HG02870 (cell line): ENCODE data around the gene DMP1.

ENCODE experiments used
- ATAC-seq: cut with Tn5 transposase; IDR thresholded peaks from one replicate; pipeline ENCODE4 v1.9.1; 2021; ENCODE audit warnings: mild to moderate bottlenecking, moderate library complexity; ENCODE audit not compliant: unreplicated experiment

Gene DMP1, protein sequence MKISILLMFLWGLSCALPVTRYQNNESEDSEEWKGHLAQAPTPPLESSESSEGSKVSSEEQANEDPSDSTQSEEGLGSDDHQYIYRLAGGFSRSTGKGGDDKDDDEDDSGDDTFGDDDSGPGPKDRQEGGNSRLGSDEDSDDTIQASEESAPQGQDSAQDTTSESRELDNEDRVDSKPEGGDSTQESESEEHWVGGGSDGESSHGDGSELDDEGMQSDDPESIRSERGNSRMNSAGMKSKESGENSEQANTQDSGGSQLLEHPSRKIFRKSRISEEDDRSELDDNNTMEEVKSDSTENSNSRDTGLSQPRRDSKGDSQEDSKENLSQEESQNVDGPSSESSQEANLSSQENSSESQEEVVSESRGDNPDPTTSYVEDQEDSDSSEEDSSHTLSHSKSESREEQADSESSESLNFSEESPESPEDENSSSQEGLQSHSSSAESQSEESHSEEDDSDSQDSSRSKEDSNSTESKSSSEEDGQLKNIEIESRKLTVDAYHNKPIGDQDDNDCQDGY

DNA sequence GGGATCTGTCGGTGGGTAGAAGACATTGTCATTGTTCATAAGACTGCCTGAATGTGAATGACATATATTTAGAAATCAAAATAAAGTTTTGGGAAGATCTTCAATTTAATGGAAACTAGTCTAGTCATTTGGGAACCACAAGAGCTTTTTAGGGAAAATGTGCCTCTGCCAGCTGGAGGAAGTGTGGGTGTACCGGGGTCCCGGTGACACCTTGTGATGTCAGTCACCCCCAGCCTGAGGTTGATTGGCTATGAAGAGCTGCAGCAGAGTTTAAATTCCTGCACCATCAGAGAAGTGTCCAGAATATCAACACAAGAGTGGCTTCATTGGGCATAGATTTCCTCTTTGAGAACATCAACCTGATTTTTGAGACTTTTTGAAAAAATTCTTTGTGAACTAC lies at the start of gene DMP1:
DMP1 (plus strand) TSS at position 301 of the 400 bp plus-strand sequence. CDS start 6,213 bp downstream, outside the sequence.
- ATAC-seq, result no peak

DNA sequence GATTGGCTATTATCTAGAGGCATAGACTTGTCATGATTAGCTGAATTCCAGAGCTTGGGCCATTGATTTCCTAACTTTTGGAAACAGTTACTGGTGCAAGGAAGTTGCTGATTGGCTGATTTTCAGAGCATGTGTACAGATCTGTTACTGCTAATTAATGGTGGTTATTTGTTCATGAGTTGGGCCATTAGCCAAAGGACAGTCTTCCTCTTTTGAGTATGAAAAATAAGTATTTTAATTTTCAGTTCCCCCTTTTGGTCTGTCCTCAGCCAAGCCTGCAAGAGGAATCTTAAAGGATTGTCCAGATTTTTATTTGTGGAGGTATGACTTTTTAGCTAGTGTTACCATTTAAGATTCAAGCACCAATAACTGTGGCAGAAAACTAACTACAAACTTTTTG lies 48.7 kb upstream of the DMP1 start:
- ATAC-seq, result no peak

DNA sequence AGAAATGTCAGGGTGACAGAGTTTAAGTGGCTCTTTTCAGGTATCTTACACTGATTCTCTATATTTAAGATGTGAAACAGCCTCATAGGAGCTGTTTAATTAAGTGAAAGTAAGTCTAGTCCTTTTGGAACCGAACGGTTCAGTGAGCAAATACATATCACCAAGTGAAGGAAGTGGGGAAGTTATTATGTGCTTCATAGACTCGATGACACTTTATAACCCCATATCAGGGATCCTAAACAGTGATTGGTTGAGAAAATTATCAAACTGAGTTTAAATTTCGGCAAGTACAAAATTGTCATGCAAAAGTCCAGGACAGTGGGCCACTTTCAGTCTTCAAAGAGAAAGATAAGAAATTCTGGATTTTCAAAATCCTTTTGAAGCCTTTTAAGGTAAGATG lies 41.9 kb upstream of the DMP1 start, which contains the start of gene DSPP:
DSPP (plus strand) TSS at position 301 of the 400 bp plus-strand sequence. CDS start 2,380 bp downstream, outside the sequence.
- no peak for ATAC-seq

DNA sequence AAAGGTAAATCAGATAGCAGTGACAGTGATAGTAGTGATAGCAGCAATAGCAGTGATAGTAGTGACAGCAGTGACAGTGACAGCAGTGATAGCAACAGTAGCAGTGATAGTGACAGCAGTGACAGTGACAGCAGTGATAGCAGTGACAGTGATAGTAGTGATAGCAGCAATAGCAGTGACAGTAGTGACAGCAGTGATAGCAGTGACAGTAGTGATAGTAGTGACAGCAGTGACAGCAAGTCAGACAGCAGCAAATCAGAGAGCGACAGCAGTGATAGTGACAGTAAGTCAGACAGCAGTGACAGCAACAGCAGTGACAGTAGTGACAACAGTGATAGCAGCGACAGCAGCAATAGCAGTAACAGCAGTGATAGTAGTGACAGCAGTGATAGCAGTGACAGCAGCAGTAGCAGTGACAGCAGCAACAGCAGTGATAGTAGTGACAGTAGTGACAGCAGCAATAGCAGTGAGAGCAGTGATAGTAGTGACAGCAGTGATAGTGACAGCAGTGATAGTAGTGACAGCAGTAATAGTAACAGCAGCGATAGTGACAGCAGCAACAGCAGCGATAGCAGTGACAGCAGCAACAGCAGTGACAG lies 35.7 kb upstream of the DMP1 start:
- ATAC-seq, result no peak

DNA sequence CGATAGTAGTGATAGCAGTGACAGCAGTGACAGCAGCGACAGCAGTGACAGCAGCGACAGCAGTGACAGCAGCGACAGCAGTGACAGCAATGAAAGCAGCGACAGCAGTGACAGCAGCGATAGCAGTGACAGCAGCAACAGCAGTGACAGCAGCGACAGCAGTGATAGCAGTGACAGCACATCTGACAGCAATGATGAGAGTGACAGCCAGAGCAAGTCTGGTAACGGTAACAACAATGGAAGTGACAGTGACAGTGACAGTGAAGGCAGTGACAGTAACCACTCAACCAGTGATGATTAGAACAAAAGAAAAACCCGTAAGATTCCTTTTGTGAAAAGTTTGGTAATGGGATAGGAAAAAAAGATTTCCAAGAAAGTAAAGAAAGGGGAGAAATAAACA lies 33.8 kb upstream of the DMP1 start:
- no peak for ATAC-seq

DNA sequence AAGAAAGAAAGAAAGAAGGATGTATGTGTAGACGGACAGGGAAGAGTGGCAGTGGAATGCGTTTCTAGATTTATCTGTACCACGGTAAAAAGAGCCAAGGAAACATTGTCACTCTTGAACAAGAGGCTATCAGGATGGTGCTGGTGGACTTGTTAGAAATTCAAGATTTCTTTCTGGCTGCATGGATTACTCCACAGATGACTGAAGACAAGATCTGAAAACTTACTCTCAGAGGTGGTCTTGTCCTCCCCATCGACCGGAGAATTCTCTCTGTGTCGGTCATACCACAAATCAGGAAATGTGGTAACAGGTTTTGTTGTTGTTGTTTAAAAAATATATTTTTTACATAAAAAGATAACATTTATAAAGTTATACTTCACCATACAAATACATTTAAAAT lies 30.0 kb upstream of the DMP1 start:
- no peak for ATAC-seq

DNA sequence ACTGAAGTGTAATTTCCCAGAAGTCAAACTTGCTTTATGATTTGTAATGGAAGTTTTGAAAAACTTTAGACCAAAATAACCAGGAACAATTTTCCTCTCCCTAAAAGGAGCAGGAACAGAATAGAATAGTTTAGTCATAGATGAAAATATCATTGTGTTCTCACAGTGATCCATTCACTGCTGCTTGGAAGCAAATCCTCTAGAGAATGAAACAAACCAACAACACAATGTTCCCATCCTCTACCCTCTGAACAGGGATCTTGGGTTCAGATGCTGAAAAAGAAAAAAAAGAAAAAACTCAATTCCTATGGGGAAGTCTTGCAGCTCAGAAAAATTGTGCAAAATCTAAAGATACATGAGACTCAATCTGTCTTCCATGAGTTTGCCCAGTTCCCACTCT lies 29.6 kb upstream of the DMP1 start:
- ATAC-seq, result no peak

DNA sequence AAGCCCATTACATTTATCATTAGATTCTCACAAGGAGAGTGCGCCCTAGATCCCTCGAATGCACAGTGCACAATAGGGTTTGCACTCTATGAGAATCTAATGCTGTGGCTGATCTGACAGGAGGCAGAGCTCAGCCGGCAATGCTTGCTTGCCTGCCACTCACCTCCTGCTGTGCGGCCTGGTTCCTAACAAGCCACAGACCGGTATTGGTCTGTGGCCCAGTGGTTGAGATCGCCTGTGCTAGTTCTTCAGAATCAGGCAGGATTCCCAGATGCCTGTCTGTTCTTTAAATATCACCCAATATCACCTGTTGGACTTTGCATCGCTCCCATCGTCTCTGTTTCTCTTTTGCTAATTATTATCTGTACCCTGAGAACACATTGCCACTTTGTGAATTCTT lies 27.8 kb upstream of the DMP1 start:
- no peak for ATAC-seq

DNA sequence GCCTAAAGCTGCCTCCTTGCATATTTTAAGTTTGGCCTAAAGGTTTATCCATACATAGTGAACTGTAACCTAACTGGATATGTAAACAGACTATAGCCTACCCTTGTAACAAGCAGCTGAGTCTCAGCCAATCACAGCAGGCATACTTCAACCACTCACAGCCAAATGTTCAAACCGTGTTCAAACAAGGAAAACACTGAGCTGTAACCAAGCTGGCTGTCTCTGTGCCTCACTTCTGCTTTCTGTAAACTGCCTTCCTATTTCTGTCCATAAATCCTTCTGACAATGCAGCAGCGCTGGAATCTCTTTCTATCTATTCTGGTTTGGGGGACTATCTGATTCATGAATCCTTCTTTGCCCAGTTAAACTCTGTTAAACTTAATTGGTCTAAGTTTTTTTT lies 25.4 kb upstream of the DMP1 start:
- ATAC-seq, result peak; percentile 92

DNA sequence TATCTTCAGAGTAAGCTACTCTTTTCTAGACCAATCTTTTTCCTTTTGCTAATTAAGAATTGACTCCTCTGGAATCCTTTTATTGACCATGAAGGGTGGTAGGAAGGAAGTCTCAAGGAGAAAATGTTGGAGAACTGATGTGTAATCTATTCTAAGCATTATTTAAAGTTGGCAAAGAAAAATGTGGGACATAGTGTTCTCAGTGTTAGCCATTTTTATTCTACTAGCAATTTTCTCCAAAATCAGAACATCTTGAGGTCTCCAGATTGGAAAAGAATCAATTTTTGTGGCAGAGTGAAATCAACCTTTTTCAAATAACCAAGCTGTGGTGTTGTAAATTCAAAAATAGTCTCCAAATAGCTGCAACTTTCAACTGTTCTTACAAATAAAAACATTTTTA lies 18.4 kb upstream of the DMP1 start:
- ATAC-seq, result no peak

DNA sequence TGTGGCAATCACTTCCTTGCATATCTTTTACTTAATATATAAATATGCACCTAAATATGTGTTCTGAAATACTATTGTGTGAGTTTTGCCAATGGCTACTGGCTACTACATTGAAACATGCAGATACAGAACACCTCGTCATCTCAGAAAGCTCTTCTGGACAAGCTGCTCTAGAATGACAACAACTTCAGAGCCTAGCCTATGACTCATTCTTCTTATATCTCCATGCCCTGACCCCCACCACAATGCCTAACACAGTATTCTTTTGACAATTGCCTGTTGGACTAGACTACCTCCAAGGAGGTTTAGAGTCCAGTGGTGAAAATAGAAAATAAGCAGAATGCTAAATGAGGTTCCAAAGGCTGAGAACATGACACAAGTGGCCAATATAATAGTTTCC lies 17.6 kb upstream of the DMP1 start:
- ATAC-seq, result no peak

DNA sequence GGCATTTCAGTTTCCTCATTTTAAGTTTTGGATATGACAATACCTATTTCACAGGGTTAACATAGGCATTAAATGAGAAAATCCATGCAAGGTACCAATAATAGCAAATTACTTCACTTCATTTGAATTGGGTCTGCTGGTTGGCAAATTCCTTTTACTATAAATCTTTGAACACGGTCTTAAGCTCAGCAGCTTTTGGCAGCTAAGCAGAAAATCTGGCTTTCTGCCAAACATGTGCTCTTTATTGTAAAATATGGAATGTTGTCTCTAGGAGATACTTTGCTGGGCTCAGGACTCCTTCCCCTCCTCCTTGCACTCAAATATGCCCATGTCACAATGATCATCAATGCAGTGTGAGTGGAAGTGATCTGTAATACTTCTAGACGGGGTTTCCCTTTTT lies 16.8 kb upstream of the DMP1 start:
- no peak for ATAC-seq

DNA sequence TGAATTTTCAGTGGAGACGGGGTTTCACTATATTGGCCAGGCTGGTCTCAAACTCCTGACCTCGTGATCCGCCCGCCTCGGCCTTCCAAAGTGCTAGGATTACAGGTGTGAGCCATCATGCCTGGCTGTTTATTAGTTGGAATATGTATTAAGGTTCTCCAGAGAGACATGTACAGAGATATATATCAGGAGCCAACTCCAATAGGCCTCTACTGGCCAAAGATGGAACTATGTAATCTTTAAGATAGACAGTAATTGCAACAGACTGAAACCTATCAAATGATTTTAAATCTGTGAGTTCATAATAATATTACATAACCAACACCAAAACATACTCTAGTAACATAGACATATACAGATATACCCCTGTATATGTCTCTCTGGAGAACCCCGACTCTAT lies 5.8 kb upstream of the DMP1 start:
- ATAC-seq, result no peak

DNA sequence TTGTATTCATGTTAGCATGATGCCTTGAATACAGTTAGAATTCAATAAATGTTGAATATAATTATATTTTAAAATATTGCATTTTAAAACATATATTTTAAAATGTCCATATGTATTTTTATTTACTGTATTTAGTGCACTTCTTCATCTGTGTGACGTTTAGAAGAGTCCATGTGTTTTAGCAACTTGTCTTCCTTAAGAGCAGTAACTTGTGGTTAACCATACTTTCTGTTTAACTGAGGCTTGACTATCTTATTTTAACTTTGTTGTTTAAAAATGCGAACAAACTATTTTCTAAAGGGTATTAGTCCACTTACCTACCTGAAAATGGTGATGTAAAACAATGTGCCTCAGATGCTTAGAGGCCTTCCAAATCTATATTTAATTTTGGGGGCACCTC lies 858 bp downstream of the DMP1 start:
- no peak for ATAC-seq

DNA sequence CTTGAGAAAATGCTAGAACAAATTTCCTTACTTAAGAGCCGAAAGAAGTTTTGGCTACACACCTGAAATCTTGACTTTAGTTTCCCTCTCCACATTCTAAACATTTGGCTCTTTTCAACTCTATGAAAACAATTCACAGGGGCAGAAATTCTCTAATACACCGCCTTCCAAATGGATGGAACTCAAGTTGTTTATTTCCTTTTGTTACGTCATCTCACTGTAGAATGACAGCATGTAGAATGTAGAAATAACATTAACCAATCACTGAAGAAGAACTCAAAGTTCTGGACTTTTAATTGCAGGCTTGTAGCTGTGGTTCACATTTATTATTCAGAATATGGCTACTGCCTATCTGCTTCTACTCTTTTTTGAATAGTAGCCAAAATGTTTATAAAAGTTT lies 1.9 kb downstream of the DMP1 start:
- ATAC-seq, result no peak

DNA sequence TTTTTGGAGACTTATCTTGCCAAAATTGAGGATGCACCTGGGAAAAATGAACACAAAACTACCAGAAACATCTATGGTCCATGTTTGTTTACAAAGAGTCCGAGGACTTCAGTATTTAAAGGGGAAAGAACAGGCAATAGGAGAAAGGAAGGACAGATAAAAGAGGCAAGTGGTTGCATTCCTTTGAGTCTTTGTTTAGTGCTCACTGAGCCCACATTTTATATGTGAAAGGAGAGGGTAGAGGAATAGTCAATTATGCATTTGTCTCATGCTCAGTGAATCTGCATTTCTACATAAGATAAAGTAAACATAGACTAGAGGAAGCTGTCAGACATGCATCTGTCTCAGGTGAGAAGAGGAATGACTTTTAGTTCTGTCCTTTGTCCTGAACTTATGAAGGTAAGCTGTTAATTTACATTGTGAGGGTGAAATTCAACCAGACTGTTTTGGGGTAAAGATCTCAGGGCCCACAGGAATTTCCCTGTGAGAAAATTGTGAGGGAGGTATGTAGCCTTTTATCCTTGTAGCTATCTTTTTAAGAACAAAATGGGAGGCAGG lies 4.5 kb downstream of the DMP1 start:
- no peak for ATAC-seq

DNA sequence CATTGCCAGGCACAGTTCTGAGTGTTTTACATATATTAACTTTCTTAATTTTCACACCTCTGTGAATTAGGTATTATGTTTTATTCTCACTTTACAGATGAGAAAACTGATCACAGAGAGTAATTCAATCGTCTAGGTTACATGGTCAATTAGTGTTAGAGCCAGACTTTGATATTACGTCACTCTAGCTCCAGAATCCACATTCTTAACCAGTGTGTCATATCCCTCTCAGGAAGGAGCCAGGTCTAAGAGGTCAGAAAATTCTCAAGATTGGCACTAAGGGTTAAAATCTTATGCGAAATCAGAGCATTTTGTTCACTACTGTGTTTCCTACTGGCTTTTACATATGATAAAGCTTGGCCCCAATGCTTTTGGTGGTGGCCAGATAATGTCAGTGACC lies 7.4 kb downstream of the DMP1 start:
- ATAC-seq, result no peak

DNA sequence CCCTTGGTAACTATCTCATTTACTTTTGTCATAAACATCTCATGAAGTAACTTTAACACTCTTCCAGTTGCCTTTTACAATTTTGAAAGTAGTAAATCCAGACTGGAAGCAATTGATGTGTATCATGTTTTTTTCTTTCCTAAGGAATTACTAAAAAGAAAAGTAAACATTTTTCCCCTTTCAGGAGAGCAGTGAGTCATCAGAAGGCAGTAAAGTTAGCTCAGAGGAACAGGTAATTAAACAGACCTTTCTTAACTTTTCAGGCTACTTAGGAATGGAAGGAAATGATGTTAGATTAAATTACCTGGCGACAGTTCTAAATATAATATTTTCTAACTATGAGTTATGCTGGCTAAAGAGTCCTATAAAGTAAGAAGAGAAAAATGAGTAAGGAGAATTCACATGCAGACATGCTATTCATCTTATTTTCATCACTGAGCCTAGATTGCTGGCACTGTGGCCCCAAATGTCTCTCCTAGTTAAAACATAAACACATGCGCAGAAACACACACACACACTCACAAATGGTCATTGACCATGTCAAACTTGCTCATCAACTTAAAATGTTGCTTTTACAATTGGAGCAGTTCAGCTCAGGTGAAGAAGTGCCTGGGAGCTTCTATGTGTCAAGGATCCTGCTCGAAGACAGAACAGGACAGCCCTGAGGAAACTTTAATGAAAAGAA lies 9.3 kb downstream of the DMP1 start:
- no peak for ATAC-seq

DNA sequence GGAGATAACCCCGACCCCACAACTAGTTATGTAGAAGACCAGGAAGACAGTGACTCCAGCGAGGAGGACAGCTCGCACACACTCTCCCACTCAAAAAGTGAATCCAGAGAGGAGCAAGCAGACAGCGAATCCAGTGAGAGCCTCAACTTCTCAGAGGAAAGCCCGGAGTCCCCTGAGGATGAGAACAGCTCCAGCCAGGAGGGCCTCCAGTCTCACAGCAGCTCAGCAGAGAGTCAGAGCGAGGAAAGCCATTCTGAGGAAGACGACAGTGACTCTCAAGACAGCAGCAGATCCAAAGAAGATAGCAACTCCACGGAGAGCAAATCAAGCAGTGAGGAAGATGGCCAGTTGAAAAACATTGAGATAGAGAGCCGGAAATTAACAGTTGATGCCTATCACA lies 12.8 kb downstream of the DMP1 start:
- ATAC-seq, result no peak

DNA sequence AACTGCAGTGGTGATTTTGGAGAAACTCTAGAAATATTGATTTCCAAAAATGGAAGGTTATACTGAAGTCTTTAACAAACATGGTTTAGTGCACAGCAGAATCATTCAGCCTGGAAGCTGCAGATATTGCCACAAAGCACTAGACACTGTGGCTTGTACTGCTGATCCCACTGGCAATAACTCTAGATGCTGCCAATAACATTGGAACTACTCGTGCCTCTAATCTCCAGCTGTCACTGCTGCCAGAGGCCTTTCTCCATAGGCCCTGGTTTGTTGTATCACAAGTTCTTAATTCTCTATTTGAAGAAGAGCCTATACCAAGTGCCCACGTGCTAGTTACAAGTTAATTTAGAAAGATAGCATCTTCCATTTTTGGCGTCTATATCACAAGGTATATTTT lies 19.3 kb downstream of the DMP1 start:
- ATAC-seq, result no peak

DNA sequence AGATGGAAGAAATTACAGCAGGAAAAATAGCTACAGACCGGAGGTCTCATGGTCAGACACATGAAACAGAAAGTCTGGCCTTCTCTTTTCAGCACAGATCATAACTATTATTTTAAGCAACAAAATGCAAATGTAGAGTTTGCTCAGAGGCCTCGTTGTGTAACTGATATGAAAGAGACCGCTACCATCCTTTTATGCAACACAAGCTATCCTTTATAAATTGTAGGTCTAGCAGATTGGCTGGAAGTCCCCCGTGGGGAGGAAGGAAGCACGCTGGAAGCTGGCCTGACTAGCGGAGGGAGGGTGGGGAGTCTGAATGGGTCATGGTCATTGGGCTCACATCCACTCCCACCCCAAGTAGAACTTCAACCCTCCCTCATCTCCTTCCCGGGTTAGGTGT lies 27.7 kb downstream of the DMP1 start:
- peak; percentile 75 for ATAC-seq
